ENCODE measurements around the gene PRICKLE2.

- no peak for TF ChIP-seq EZH2 (IDR thresholded peaks at IDR 0.05; ENCODE audit: insufficient read depth, low read length)
- no peak for TF ChIP-seq CTCF (IDR thresholded peaks at IDR 0.05; ENCODE audit: insufficient read depth, low read depth, low read length)
These were observed 150.2 kb downstream of the PRICKLE2 start for GRCh38 chr3:64074895-64075679.
